Kidney (tissue), 14 donors: ENCODE results near the gene ANKS1A. TPM values are rescaled to one million over a fixed set of nuclear protein-coding genes. Genes with fewer than 3 reads are reported as not detected.

Experiments used
- DNase-seq, 5 donors: peaks; one replicate each; pipeline ENCODE4 v3.0.0-alpha.2; 2013 to 2020
- FAIRE-seq: peaks from 2 replicates; lab custom pipeline; 2012; peaks lifted over from hg19 to GRCh38; lab: Jason Lieb, UNC
- H3K27ac ChIP-seq, 2 donors: one replicate each; pipeline ENCODE4 v1.7.0; 2013; ENCODE audit warnings: low read depth in 2 of 2, low read length in 2 of 2, inconsistent platforms in 1 of 2
- H3K27me3 ChIP-seq: one replicate; pipeline ENCODE4 v1.7.1; 2013; ENCODE audit warnings: low read length, inconsistent platforms; ENCODE audit not compliant: control insufficient read depth, insufficient read depth
- H3K36me3 ChIP-seq, 3 donors: one replicate each; pipeline versions ENCODE4 v1.7.0 to v1.7.1; 2013; ENCODE audit warnings: low read length in 3 of 3, control low read depth in 1 of 3, inconsistent platforms in 1 of 3; ENCODE audit not compliant: insufficient read depth in 3 of 3, control insufficient read depth in 2 of 3
- H3K4me1 ChIP-seq, 3 donors: one replicate each; pipeline versions ENCODE4 v1.7.0 to v1.7.1; 2013; ENCODE audit warnings: low read length in 3 of 3, inconsistent platforms in 1 of 3, low read depth in 1 of 3; ENCODE audit not compliant: control insufficient read depth in 2 of 3, insufficient read depth in 2 of 3
- H3K4me3 ChIP-seq, 3 donors: one replicate each; pipeline versions ENCODE4 v1.7.0 to v1.8.1; 2013; ENCODE audit warnings: low read length in 3 of 3, control low read depth in 1 of 3, inconsistent platforms in 1 of 3
- H3K9ac ChIP-seq, 3 donors: one replicate each; pipeline versions ENCODE4 v1.7.0 to v1.7.1; 2013; ENCODE audit warnings: low read length in 3 of 3, control low read depth in 1 of 3, inconsistent platforms in 1 of 3
- H3K9me3 ChIP-seq, 3 donors: one replicate each; pipeline versions ENCODE4 v1.7.0 to v1.7.1; 2013; ENCODE audit warnings: low read length in 3 of 3, control low read depth in 1 of 3, inconsistent platforms in 1 of 3; ENCODE audit not compliant: control insufficient read depth in 2 of 3, insufficient read depth in 1 of 3
- CTCF ChIP-seq: IDR thresholded peaks from 3 replicates; pipeline ENCODE4 v1.5.1; 2012; ENCODE audit warnings: mild to moderate bottlenecking, moderate library complexity, borderline replicate concordance; ENCODE audit not compliant: insufficient read depth; ENCODE audit errors: extremely low read depth
- intact Hi-C: fragments of 100-400 bp; cut with DNase I; formaldehyde crosslinking; loops from one replicate; pipeline ENCODE4 v1.11.1; 2022
- polyA plus RNA-seq: library from polyadenylated mRNA; stranded (reverse); fragments of 350-450 nt; fragmentation: Illumina TruSeq; extraction: RNeasy Lipid Tissue Mini Kit (QIAGEN cat#74804); gene quantifications from one replicate; pipeline ENCODE4 v1.2.3, GENCODE V29; 2014; ENCODE audit warnings: low read depth, low replicate concordance; ENCODE audit not compliant: insufficient read depth
- total RNA-seq: library from RNA; stranded (reverse); fragmentation: NEBNext Ultra II Directional; extraction: Animal tissue kit (Norgen Biotek cat#: 25700); gene quantifications from one replicate; pipeline ENCODE4 v1.2.1, GENCODE V29; 2021
- donor health status: control.
- donor health status: control.
- donor health status: control.
- donor health status: control.
- donor health status: control.
- donor health status: DM: yes; HTN: yes; CAD: no.
- donor health status: Normal renal cell carcinoma (clear cell type).

ANKS1A gene
- total and polyA plus RNA-seq, 2 donors from 2014 or later, result 9.4 to 25.9 TPM

- no peaks in the 10 kb centered on the region for H3K9me3 ChIP-seq
- DNase-seq (no peak), FAIRE-seq (no peak)
- TF ChIP-seq CTCF, result no peak
- no peak overlapping the region for H3K27ac ChIP-seq
- intact Hi-C loops, result loop anchor here (5.0 kb wide), 1 partner anchor 152 kb away; no protein-coding TSS in a partner anchor
- H3K27me3 ChIP-seq, result no peaks in the 10 kb centered on the region
- no peak overlapping the region for H3K9ac ChIP-seq
- H3K4me3 ChIP-seq, result no peak overlapping the region
- peaks cover 0 to 20% (median 18%) of the 10 kb centered on the region in 3 donors for H3K36me3 ChIP-seq
- peaks cover 0 to 5% (median 0%) of the 10 kb centered on the region in 3 donors for H3K4me1 ChIP-seq
These were observed 96.2 kb downstream of the ANKS1A start for GRCh38 chr6:34985236-34985635.

GRCh38 chr6:34986845-34987246 lies 97.8 kb downstream of the ANKS1A start:
- Histone ChIP-seq H3K4me3 (no peak overlapping the region), H3K27me3 (no peaks in the 10 kb centered on the region), H3K9ac (no peak overlapping the region), H3K36me3 (peaks cover 0 to 26% (median 21%) of the 10 kb centered on the region in 3 donors), H3K4me1 (peaks cover 0 to 5% (median 0%) of the 10 kb centered on the region in 3 donors), H3K9me3 (no peaks in the 10 kb centered on the region), H3K27ac (no peak overlapping the region)
- peak; percentile 66 for TF ChIP-seq CTCF
- FAIRE-seq (no peak), DNase-seq (peak in 4 of 5 donors; percentile 78 to 95 (median 85))
- intact Hi-C loops, result loop anchor here (5.0 kb wide), 1 partner anchor 150 kb away; no protein-coding TSS in a partner anchor

- no peak for FAIRE-seq
- TF ChIP-seq CTCF, result no peak
- H3K27ac ChIP-seq, result no peak overlapping the region
- H3K4me1 ChIP-seq, result peaks cover 0 to 5% (median 0%) of the 10 kb centered on the region in 3 donors
- intact Hi-C loops, result loop anchor here (5.0 kb wide), 1 partner anchor 150 kb away; no protein-coding TSS in a partner anchor
- DNase-seq, result no peak
- no peak overlapping the region for H3K9ac ChIP-seq
- no peaks in the 10 kb centered on the region for H3K9me3 ChIP-seq
- H3K27me3 ChIP-seq, result no peaks in the 10 kb centered on the region
- peaks cover 0 to 29% (median 28%) of the 10 kb centered on the region in 3 donors for H3K36me3 ChIP-seq
- H3K4me3 ChIP-seq, result no peak overlapping the region
These were observed 98.5 kb downstream of the ANKS1A start for GRCh38 chr6:34987506-34987905.
